NCI-H1105 (cell line): Measurements from ENCODE around the gene HPF1.
"Not testable (repeated sequence)": the region's sequence is repeated elsewhere in the genome, so short reads cannot be mapped to it uniquely, and the experiment has no call there.

ENCODE experiments used
- DNase-seq: peaks from one replicate; lab custom pipeline; 2025; lab: John Stamatoyannopoulos, UW

Gene HPF1

DNA sequence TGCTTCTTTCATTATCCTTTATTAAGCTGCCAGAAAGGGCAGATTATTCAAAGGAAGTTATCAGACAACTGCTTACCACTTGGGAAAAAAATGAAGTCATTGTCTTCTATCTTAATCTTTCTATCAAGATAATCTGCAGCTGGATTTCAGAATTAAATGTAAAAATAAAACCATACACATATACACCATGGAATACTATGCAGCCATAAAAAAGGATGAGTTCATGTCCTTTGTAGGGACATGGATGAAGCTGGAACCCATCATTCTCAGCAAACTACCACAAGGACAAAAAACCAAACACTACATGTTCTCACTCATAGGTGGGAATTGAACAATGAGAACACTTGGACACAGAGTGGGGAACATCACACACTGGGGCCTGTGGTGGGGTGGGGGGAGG is 19.1 kb downstream of the HPF1 start:
- DNase-seq, result not testable (repeated sequence)

DNA sequence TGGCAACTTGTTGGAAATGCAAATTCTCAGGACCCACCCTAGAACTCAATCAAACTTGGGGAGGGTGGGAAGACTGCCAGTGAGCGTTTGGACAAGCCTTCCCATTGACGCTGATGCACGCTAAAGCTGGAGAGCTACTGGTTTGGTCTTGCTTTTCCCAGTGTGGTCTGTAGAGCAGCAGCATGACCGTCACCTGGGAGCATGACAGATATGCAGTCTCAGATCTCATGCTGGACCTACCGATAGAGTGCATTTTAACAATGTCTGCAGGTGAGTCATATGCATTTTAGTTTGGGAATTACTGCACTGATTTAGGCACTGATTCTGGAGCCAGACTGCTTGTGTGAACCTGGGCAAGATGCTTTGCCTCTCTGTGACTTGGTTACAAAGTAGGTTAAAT is 27.2 kb downstream of the HPF1 start:
- DNase-seq, result no peak

DNA sequence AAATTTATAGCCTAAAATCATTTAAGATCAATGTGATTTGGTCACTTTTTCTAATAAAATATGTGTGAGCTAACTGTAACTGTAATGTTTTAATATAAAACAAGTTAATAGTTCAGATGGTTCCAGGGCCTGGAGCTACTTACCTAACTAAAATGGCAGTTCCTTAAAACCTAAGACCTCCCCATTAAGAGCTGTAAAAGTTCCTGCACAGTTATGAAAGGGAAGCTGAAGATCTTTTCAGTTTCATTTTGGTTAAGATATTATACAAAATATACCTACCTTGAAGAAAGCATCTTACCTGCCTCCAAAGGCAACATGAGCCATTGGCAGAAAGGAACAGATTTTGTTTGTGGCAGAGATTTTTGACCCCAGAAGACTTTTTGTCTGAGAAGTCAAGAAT is 30.1 kb downstream of the HPF1 start:
- DNase-seq, result no peak

DNA sequence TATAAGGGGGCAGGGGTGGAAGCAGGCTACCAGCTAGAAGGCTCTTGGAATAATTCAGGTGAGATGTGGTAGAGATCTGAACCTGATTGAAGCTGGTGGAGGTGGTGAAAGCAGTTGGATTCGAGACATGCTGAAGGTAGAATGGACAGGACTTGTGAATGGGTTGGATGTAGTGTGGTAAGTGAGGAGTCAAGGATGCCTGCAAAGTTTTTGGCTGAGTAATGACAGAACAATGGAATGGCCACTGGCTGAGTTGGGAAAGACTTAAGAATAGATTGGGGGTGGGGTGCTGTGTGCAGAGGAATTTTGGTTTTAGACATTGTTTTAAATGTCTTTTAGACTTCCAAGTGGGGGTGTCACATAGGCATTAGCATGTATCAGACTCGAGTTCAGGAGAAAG is 33.5 kb downstream of the HPF1 start:
- no peak for DNase-seq

DNA sequence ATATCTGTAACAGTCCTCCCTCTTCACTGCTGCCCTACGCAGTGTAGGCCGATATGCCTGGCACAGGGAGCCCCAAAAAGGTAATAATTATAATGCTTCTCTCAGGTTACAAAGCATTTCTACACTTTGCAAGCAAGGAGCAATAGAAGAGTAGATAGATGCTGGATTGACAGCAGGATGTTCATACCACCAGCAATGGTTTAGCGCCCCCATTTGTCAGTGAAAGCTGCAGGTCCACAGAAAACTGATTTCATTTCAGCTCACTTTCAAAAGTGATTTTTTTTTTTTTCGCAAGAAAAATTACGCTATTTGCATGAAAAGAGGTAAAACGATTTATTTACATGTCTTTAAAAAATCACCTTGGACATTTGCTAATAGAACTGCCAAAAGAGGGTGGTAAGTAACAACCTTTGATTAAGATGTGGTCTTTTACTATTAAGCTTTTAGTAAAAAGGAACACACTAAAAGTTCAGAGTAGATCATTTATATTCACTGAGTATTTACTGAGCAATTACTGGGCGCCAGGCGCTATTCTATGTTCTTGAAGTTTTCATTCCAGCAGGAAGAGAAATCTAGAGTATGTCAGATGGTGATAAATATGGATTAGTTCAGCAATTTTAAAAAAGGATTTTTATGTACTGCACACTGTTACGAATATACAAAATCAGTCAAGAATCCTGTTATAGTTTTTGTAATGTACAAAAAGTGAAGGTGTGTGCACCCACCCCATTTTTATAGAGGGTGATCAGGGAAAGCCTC is 34.4 kb downstream of the HPF1 start:
- DNase-seq, result no peak

DNA sequence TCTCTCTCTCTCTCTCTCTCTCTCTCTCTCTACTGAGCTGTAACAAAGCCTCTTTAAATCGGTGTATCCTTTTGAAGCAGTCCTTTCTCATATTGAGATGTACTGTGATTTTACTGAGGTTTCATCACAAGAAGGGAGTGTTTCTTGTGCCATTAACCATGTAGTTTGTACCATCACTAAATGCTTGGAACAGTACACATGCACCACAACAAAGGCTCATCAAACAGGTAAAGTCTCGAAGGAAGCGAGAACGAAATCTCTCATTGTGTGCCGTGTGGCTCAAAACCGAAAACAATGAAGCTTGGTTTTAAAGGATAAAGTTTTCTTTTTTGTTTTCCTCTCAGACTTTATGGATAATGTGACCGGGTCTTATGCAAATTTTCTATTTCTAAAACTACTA is 37.2 kb downstream of the HPF1 start:
- no peak for DNase-seq

DNA sequence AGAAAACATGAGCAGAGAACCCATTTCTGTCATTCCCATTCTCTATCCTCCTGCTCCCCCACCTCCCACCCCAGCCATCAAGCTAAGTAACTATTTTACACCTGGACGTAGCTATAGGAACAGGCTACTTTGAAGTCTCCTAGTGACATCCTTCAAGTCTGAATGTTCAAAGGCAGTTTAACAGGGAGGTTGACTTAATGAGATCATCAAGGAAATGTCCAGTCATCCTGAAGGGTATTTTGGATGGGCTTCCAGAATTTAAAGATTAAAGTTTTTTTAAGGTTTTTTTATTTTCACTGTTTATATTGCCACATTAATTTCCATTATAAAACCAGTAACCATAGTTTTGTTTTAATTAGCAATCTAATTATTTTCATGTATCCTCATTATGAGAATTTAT is 41.1 kb downstream of the HPF1 start:
- DNase-seq, result no peak

DNA sequence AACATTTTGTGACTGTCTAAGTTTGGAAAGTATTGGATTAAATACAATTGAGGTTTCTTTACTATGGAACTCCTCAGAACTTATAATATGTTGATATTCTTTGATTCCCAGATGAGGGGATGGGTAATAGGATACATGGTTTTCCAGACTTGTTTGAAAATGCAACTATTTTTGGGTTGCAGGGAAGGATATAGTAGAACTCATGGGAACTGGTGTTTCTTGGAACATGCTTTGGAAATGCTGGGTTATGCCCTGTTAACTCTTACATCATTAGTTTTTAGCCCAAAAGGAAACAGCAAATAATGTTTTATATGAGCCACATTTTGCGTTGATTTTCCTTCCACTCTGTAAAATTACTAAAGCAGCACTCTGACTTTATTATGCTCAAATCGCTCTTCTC is 41.9 kb downstream of the HPF1 start:
- no peak for DNase-seq

DNA sequence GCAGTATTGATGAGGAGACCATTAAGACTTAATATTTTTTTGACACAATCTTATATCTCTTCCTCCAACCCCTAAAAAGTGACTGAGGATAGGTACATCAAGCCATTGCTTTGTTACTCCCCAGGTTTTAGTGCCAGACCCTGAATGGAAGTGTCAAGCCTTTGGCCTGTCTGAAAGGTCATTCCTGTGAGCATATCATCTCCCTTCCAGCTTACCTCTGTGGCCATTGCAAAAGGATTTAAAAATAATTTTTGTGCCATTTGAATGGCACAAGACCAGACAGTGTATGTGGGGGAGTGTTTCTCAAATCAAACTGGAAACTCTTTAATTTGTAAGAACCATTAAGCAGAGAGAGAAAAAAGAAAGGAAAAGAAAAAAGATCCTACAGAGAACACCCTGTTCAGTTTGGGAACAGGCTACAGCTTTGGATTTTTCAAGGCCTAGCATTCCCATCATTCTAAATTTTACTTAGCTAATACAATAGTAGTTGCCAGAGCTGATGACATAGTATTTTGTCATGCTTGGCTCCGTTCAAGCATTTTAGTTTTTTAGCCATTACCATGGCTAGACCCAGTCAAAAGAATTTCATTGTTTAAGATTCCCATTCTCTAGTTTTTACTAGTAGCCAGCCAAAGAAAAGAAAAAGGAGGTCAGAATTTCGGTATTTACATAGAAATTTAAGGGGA is 49.6 kb downstream of the HPF1 start:
- DNase-seq, result no peak

DNA sequence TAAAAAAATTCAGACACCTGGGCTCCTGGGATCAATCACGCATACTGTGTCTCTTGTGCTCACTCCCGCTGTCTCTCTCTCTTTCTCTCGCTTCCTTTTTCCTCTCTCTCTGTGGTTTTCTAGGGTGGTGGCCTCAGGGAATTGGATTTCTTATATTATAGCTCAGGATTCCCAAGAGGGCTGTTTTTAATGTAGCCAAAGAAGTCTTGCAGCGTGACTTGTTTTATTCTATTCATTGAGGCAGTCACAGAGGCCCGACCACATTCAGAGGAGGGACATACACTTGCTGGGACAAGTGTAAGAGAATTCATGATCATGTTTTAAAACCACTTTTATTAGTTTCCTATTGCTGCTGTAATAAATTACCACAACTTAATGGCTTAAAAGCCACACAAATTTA is 59.4 kb downstream of the HPF1 start:
- no peak for DNase-seq

DNA sequence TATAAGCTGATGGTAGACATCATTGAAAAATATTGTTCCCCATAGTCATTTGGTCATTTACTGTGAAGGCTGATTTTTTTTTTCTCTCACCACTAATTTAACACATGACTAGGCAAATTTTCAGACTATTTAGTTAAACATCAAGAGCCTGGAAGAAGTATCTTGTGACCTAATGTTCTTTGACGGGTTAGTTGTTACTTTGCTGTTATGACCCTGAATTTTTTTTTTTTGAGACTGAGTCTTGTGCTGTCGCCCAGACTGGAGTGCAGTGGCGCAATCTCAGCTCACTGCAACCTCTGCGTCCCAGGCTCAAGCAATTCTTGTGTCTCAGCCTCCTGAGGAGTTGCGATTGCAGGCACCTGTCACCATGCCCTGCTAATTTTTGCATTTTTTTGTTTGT is 67.0 kb downstream of the HPF1 start:
- DNase-seq, result no peak

DNA sequence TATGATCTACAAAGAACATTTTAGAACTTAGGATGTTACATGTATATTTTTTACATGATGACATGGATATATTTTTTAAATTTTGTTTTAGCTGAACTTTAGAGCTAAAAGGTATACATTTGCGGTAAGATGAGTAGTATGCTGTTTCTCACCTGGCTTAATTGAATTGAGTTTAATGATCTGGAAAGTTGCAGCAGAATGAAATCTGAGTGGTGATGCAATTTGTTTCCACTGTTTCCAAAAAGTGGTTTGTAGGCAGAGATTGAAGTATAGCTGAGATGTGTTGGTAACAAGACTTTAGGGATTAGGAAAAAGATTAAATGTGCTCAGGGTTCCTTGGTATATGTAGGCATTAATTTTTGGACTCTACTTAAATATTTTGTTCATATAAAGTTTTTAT is 68.1 kb downstream of the HPF1 start:
- DNase-seq, result no peak

DNA sequence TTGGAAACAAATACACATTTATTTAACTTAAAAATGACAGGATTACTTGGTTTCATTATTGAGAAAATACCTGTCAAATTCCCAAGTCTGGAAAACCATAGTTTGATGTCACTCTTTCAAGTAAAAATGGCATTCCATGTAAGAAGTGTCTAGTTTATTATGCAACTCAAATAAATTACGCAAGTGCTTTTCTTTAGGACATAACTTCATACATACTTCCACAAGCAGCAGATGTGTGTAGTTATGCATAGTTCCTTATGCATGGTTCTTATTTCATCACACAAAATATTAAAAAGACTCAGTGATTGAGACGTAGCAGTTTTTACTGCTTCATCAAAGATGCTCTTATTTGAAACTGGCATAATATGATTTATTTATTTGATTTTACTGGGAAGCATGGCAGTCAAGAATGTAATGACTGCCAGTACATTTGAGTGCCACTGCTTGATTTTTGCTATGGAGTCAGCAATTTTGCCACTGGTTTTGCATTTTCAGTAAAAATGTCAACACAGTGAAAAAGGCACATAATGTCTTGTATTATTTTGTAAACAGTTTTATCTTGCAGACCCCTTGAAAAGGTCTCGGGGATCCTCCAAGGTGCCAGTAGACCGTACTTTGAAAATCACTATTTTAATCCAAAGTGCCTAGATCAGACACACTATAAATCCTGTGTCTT is 75.2 kb downstream of the HPF1 start:
- no peak for DNase-seq
